G401 (cell line): ENCODE results near the gene RGS4. TPM values are rescaled to one million over a fixed set of nuclear protein-coding genes. Genes with fewer than 3 reads are reported as not detected.
A peak's percentile ranks its signal among the peaks of the same experiment; 100 is the strongest.

Source experiments
- DNase-seq: peaks from one replicate; pipeline ENCODE4 v3.0.0-alpha.2; 2015; ENCODE audit warnings: low spot score
- in situ Hi-C: cut with HindIII; loops from 2 replicates; pipeline ENCODE4 v1.10.0; 2016; ENCODE audit warnings: low sequenced_read_pairs, mixed read lengths
- total RNA-seq: library from RNA; depleted of rRNA; stranded (reverse); fragments of >200 nt; shearing (Covaris generic); gene quantifications from 2 replicates; pipeline ENCODE4 v1.2.3, GENCODE V29; 2014; rRNA removed

RGS4 gene
- total RNA-seq, 1 experiment from 2014 or later, result 1.9 TPM

DNA sequence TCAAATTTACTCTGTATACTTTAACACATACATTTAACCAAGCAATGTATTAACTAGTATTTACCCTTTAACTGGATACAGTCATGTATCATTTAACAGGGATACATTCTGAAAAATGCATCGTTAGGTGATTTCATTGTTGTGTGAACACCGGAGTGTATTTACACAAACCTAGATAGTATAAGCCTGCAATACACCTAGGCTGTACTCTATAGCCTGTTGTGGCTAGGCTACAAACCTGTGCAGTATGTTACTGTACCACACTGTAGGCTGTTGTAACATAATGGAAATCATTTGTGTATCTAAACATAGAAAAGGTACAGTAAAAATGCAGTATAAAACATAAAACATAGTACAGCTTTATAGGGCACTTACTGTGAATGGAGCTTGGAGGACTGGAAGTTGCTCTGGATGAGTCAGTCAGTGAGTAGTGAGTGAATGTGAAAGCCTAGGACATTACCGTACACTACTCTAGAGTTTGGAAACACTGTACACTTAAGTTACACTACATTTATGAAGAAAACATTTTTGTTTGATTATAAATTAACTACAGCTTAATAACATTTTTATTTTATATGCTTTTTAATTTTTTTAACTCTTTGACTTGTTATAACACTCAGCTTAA, 21.3 kb downstream of the RGS4 start:
- DNase-seq, result no peak
- in situ Hi-C loops, result no loop called here

DNA sequence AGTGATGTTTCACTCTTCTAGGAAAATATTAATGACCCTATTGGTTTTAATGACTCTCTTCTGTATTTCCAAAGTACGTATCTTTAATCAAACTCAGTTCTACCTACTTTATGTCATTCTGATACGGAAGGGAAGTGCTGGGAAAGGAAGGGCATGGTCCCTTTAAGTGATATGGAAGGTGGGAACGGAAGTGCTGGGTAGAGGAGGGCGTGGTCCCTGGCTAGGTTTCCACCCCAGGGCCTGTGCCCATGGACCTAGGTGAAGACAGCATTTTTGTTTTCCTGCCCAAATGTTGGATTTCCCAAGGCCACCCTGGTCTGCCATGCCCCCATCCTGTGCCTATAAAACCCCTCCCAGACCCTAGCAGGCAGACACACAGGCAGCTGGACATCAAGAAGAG, 24.0 kb downstream of the RGS4 start:
- DNase-seq, result no peak
- in situ Hi-C loops, result no loop called here

DNA sequence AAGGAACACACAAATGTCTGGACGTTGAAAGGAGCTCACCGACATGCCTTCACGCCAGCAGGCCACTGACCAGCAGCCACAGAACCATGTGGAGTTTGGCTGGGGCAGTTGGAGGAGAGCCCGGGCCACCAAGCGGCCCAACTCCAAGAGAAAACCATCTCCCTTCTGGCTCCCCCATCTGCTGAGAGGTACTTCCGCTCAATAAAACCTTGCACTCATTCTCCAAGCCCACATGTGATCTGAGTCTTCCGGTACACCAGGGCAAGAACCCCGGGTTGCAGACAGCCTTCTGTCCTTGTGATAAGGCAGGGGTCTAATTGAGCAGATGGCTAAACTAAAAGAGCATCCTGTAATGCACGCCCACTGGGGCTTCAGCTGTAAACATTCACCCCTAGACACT, 24.4 kb downstream of the RGS4 start:
- in situ Hi-C loops, result no loop called here
- DNase-seq, result peak; percentile 7

DNA sequence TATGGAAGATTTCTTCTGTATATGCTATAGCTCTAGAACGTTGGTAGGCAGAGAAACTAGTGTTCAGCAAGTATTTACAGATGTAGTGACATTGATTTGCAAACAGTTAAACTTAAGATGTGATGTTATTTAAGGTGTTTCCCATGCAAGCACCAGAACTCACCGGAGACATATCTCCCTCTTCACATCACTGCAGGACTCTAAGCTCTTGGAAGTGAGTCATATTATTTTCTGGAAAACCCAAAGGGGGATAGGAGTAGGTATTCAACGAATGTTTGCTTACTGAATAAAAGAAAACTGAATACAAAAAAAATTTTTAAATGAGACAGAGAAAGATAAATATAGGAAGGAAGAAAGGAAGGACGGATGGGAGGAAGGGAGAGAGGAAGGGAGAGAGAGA, 25.0 kb downstream of the RGS4 start:
- DNase-seq, result no peak
- in situ Hi-C loops, result no loop called here

DNA sequence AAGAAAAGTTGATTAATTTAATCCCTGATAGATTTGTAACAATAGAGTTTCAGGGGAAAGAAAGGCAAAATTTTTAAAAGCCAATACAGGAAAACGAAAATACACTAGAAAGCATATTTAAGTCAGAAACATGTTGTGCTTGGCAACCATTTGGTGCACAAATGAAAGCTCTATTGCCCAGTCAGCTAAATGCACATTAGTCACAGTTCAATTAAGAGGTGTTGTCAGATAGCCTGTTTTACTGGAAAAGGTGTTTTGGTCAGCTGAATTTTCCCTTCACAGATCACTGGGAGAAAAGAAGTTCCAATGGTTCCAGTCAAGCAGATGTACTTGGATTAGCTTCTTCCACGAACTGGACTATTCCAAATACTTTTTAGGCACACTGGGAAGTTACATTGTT, 25.4 kb downstream of the RGS4 start:
- peak; percentile 13 for DNase-seq
- in situ Hi-C loops, result no loop called here

DNA sequence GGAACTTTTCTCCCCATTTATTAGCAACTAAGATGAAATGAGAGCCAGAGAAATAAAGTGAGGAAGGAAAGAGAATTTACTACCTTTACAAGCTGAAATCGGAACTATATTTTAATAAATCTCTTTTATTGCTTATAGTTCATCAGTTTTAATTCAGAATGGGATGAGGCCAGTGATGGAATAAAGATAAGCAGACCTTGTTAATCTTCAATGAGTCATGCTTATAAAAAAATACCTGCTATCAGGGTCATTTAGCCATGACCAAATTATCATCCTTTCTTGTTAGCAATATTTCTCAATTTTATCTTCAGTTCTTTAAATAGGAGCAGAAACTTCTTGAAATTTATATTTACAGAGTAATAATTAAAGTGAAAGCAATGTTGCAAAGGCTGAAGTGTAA, 26.1 kb downstream of the RGS4 start:
- in situ Hi-C loops, result no loop called here

DNA sequence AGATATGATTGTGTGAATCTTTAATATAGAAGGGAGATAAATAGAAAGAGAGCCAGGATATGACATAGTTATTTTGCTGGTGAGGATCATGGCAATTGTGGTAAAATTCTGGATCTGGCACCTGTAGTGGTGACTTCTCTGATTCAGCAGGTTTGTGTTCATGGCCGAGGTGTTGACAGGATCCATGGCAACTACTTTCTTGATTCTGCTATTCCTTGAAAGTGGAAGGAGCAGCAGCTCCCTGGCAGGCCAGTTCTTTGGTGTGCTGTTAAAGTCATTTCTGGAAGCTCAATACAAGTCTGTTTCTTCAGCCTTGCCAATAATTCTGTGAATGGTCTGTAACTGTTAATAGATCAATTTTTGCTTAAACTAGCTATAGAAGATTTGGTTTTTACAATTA, 33.4 kb downstream of the RGS4 start:
- in situ Hi-C loops, result no loop called here
- no peak for DNase-seq

More for the DNA sequence above, 26.1 kb downstream of the RGS4 start:
- DNase-seq, result no peak

DNA sequence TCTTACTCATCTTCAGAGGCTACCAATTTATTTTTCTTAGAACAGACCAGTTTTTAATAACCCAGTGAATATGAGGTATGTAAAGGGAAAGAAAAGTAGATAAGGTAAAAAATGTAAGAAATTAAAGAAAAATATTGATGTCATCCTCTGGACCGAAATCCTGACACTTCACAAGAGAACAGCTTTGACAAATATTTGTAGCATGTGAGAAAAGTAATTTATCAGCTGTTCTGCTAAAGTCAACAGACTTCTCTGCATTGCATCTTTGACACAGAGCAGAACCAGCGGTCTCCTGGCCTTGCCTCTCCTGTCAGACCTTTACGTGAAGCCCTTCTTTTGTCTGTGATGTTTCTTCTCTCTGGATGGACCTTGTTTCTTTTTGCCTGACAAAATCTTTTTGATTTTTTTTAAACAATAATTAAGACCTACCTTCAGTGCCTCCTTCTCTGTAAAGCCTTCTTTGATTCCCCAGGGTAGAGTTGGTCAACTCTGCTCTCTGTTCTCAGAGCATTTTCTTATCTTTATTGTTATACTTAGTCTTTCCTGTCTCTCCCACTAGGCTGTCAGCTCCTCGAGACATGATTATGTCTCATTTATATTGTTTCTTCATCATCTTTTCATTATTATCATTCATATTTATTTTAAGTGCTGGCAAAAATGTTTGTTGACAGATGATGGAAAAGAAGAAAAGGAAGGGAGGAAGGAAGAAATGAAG, 35.4 kb downstream of the RGS4 start:
- DNase-seq, result no peak
- in situ Hi-C loops, result no loop called here

DNA sequence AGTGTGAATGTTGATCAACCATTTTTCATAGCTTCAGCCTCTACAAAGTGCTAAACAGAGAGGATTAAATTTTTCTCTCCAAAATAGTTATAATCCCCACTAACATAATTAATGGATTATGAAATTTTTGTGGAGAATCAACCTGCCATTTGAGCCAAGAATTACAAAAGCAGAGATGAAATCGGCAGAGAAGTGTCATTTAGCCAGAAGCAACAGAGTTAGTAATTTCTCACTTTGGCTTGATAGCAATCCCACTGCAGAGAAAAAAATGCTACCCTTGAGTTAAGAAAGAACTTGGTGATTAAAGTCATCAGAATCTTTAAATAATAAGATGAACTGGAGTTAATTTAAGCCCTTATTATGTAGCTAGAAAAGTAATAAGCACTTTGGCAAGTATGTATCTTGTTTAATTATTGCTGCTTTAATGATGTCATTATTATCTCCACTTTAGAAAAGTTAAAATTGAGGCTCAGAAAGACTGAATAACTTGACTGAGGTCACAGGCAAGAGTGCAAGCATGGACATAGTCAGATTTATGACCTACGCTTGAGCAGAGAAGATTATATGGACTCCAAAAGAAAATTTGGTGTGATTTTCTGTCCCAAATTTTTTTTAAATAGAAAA, 37.3 kb downstream of the RGS4 start:
- in situ Hi-C loops, result no loop called here
- no peak for DNase-seq

DNA sequence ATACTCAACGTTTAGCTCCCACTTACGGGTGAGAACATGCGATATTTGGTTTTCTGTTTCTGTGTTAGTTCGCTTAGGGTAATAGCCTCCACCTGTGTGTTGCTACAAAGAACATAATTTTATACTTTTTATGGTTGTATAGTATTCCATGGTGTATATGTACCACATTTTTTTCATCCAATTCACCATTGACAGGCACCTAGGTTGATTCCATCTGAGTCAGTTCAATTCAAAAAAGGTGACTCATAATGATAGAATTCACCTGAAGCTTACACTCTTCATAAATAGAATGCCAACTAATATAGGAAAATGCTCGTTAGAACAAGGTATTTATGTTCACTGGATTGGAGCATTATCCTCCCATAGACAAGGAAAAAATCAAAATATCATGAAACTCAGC, 38.5 kb downstream of the RGS4 start:
- DNase-seq, result no peak
- in situ Hi-C loops, result no loop called here

DNA sequence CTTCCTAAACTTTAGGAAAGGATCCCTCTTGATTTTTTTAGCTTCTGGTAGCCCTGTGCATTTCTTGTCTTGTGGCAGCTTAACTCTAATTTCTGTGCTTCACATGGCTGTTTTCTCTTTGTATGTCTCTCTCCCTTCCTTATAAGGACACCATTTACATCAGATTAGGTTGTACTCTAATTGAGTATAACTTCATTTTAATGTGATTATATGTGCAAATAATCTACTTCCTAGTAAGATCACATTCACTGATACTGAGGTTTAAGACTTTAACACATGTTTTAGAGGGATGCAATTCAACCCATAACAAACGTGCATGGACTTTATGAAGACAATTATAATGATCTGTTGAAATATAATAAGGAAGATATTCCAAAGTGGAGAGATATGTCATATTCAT, 46.7 kb downstream of the RGS4 start:
- in situ Hi-C loops, result no loop called here
- no peak for DNase-seq

DNA sequence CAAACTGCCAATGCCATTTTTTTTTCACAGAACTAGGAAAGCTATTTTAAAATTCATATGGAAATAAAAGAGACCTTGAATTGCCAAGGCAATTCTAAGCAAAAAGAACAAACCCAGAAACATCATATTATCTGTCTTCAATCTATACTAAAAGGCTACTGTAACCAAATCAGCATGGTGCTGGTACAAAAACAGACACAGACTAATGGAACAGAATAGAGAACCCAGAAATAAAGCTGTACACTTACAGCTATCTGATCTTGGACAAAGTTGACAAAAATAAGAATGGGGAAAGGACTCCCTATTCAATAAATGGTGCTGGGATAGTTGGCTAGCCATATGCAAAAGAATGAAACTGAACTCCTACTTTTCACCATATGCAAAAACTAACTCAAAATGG, 50.5 kb downstream of the RGS4 start:
- in situ Hi-C loops, result no loop called here
- no peak for DNase-seq

DNA sequence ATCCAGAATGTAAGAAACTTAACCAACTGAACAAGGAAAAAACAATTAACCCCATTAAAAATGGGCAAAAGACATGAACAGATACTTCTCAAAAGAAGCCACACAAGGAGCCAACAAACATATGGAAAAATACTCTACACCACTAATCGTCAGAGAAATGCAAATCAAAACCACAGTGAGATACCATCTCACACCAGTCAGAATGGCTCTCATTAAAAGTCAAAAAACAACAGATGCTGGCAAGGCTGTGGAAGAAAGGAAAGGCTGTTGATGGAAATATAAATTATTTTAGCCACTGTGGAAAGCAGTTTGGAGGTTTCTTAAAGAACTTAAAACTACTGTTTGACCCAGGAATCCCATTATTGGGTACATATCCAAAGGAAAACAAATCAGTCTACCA, 51.2 kb downstream of the RGS4 start:
- in situ Hi-C loops, result no loop called here
- DNase-seq, result no peak

DNA sequence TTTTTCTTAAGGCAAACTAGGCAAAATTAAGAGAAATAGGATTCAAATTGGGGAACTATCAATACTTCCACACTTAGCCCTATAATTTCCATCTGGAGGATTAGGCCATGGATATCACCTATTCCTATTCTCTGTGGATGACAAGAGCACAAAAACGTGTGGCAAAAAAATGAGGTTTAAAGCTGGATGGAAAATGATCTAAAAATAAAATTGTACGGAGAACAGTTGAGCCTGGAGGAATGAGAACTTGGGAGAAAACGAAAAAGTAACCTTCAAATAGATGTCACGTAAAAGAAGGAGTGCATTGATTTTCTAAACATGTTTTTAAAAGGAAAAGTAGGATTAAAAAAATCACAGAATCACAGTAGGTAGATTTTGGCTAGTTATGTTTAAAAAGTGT, 55.7 kb downstream of the RGS4 start:
- DNase-seq, result no peak
- in situ Hi-C loops, result no loop called here

Other genes with a start within 250 kb of the RGS4 start
- not detected in 2 replicates for gene CCDC190, start 208.2 kb upstream of the RGS4 start, total RNA-seq
- 2.4 and 4.1 TPM in 2 replicates for gene RGS5, start 133.6 kb downstream of the RGS4 start, total RNA-seq